Ishikawa (cell line): ENCODE results near the gene PIPOX.
"Not testable (repeated sequence)": the region's sequence is repeated elsewhere in the genome, so short reads cannot be mapped to it uniquely, and the experiment has no call there.

ENCODE experiments used
- CEBPB ChIP-seq: IDR thresholded peaks from 2 replicates; pipeline ENCODE4 v1.6.1; 2012
- CREB1 ChIP-seq: IDR thresholded peaks from 2 replicates; pipeline ENCODE4 v1.6.1; 2012; ENCODE audit warnings: low read depth
- EGR1 ChIP-seq: IDR thresholded peaks from 2 replicates; pipeline ENCODE4 v1.6.1; 2012
- EP300 ChIP-seq: IDR thresholded peaks from 2 replicates; pipeline ENCODE4 v1.6.1; 2012; ENCODE audit warnings: borderline replicate concordance
- FOXM1 ChIP-seq: IDR thresholded peaks from 2 replicates; pipeline ENCODE4 v1.6.1; 2012; ENCODE audit warnings: low read depth, borderline replicate concordance
- MAX ChIP-seq: IDR thresholded peaks from 2 replicates; pipeline ENCODE4 v1.6.1; 2012
- NFIC ChIP-seq: IDR thresholded peaks from 2 replicates; pipeline ENCODE4 v1.6.1; 2012
- RAD21 ChIP-seq: IDR thresholded peaks from 2 replicates; pipeline ENCODE4 v1.6.1; 2012; ENCODE audit warnings: low read depth
- REST ChIP-seq: IDR thresholded peaks from 2 replicates; pipeline ENCODE4 v1.6.1; 2012; ENCODE audit warnings: low read depth, mild to moderate bottlenecking
- TAF1 ChIP-seq: IDR thresholded peaks from 2 replicates; pipeline ENCODE4 v1.6.1; 2012; ENCODE audit warnings: low read depth, mild to moderate bottlenecking
- TCF12 ChIP-seq: IDR thresholded peaks from 2 replicates; pipeline ENCODE4 v1.6.1; 2012; ENCODE audit warnings: low read depth
- TEAD4 ChIP-seq: IDR thresholded peaks from 2 replicates; pipeline ENCODE4 v1.6.1; 2012
- YY1 ChIP-seq: IDR thresholded peaks from 2 replicates; pipeline ENCODE4 v1.6.1; 2012; ENCODE audit warnings: low read depth
- ZBTB7A ChIP-seq: IDR thresholded peaks from 2 replicates; pipeline ENCODE4 v1.6.1; 2012; ENCODE audit warnings: low read depth

- not testable (repeated sequence) for TF ChIP-seq ZBTB7A, FOXM1, TAF1, EP300, TCF12, MAX, YY1, TEAD4, RAD21, REST, NFIC, CREB1, EGR1
- TF ChIP-seq CEBPB, result 0 out of 2 replicates have a peak, but pooled peaks have one; percentile 30
Measured at GRCh38 chr17:29088782-29089181, 45.8 kb downstream of the PIPOX start.
